Trophoblast cell (in vitro differentiated cells and primary cell): ENCODE data around the gene LASP1.
A peak's percentile ranks its signal among the peaks of the same experiment; 100 is the strongest.

Experiments used
- DNase-seq, 2 donors: peaks; one replicate each; pipeline ENCODE4 v3.0.0-alpha.2; 2016
- H2AFZ ChIP-seq: 2 replicates; pipeline ENCODE4 v1.6.1; 2013; ENCODE audit warnings: low read length, moderate library complexity, mild to moderate bottlenecking; ENCODE audit not compliant: insufficient read depth, poor library complexity
- H2AK5ac ChIP-seq: 2 replicates; pipeline ENCODE4 v1.6.1; 2013; ENCODE audit warnings: mild to moderate bottlenecking, low read length
- H2BK120ac ChIP-seq: 2 replicates; pipeline ENCODE4 v1.6.1; 2013; ENCODE audit warnings: low read length, mild to moderate bottlenecking, moderate library complexity; ENCODE audit not compliant: insufficient read depth, poor library complexity
- H2BK12ac ChIP-seq: 2 replicates; pipeline ENCODE4 v1.6.1; 2013; ENCODE audit warnings: mild to moderate bottlenecking, low read length, moderate library complexity
- H2BK5ac ChIP-seq: 2 replicates; pipeline ENCODE4 v1.6.1; 2013; ENCODE audit warnings: low read length, low read depth, moderate library complexity, mild to moderate bottlenecking; ENCODE audit not compliant: poor library complexity
- H3K14ac ChIP-seq: 2 replicates; pipeline ENCODE4 v1.6.1; 2013; ENCODE audit warnings: mild to moderate bottlenecking, low read length
- H3K18ac ChIP-seq: 2 replicates; pipeline ENCODE4 v1.6.1; 2013; ENCODE audit warnings: mild to moderate bottlenecking, low read length
- H3K23ac ChIP-seq: 2 replicates; pipeline ENCODE4 v1.6.1; 2013; ENCODE audit warnings: low read length
- H3K27ac ChIP-seq: 2 replicates; pipeline ENCODE4 v1.5.1; 2013; ENCODE audit warnings: low read depth, mild to moderate bottlenecking, inconsistent platforms, low read length, moderate library complexity
- H3K27me3 ChIP-seq: 2 replicates; pipeline ENCODE4 v1.6.1; 2013; ENCODE audit warnings: inconsistent platforms, mild to moderate bottlenecking, low read length, moderate library complexity; ENCODE audit not compliant: insufficient read depth
- H3K36me3 ChIP-seq, 2 experiments: 1 replicate in 1 of 2; 2 replicates in 1 of 2; pipeline ENCODE4 v1.6.1; 2013; ENCODE audit warnings: low read length in 2 of 2, mild to moderate bottlenecking in 2 of 2, moderate library complexity in 1 of 2; ENCODE audit not compliant: insufficient read depth in 2 of 2, control insufficient read depth in 1 of 2
- H3K4ac ChIP-seq: 2 replicates; pipeline ENCODE4 v1.6.1; 2013; ENCODE audit warnings: low read depth, mild to moderate bottlenecking, low read length, moderate library complexity
- H3K4me1 ChIP-seq, 2 experiments: 1 replicate in 1 of 2; 2 replicates in 1 of 2; pipeline ENCODE4 v1.6.1; 2013; ENCODE audit warnings: low read length in 2 of 2, mild to moderate bottlenecking in 2 of 2, moderate library complexity in 1 of 2; ENCODE audit not compliant: insufficient read depth in 2 of 2, control insufficient read depth in 1 of 2
- H3K4me2 ChIP-seq: 2 replicates; pipeline ENCODE4 v1.6.1; 2013; ENCODE audit warnings: inconsistent platforms, mild to moderate bottlenecking, low read length, moderate library complexity
- H3K4me3 ChIP-seq: 2 replicates; pipeline ENCODE4 v1.5.1; 2013; ENCODE audit warnings: mild to moderate bottlenecking, low read depth, low read length, inconsistent platforms
- H3K79me1 ChIP-seq: one replicate; pipeline ENCODE4 v1.6.1; 2013; ENCODE audit warnings: low read length
- H3K79me2 ChIP-seq: 2 replicates; pipeline ENCODE4 v1.6.1; 2013; ENCODE audit warnings: low read length, mild to moderate bottlenecking; ENCODE audit not compliant: control insufficient read depth, insufficient read depth, poor library complexity
- H3K9ac ChIP-seq: 2 replicates; pipeline ENCODE4 v1.6.1; 2013; ENCODE audit warnings: mild to moderate bottlenecking, low read length
- H3K9me3 ChIP-seq: 2 replicates; pipeline ENCODE4 v1.6.1; 2013; ENCODE audit warnings: low read depth, mild to moderate bottlenecking, control low read depth, inconsistent platforms, low read length; ENCODE audit not compliant: insufficient read depth
- H4K12ac ChIP-seq: 2 replicates; pipeline ENCODE4 v1.6.1; 2013; ENCODE audit warnings: low read depth, mild to moderate bottlenecking, low read length, moderate library complexity
- H4K8ac ChIP-seq: 2 replicates; pipeline ENCODE4 v1.6.1; 2013; ENCODE audit warnings: low read depth, mild to moderate bottlenecking, low read length, moderate library complexity
- H4K91ac ChIP-seq: one replicate; pipeline ENCODE4 v1.6.1; 2013; ENCODE audit warnings: low read depth, mild to moderate bottlenecking, low read length, moderate library complexity
- WGBS: extraction: QIAGEN DNeasy Blood & Tissue Kit; methylation state at CpG from one replicate; pipeline ENCODE4 v1.1.7; 2013; ENCODE audit warnings: missing lambda C conversion rate; ENCODE audit not compliant: insufficient read length, insufficient coverage; ENCODE audit errors: extremely low coverage; 5-methylcytosine and 5-hydroxymethylcytosine counted together

Gene LASP1

DNA sequence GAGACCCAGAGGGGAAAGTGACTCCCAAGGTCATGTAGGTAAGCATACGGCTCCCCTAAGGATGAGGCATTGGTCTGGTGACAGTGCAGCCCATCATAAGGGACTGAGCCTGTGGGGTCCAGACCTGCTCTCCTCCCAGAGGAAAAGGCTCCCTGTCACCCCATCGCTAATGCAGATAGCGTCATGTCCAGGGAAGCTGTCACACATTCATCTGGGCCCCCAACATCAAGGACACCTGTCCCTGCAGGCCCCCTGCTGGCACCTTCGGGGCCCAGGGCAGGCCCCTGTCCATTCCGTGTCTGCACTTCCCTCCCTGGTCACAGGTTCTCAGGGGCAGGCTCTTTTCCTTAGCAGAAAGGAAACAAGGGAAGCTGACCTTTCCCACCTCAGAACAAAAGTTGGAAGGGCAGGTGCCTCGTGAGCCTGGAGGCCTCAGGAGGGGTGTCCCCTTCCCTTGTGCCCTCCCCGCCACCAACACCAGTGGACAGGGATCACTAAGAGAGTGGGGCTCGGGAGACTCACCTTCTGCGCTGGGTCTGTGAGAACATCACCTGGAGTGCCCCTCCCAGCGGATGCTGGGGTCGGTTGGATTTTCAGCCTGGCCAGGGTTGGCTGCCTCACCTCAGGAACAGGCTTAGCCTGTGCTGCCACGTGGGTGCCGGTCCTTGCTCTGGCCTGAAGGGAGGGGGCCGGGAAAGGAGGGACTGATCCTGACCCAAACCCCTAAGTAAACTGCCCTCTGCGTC is 38.2 kb downstream of the LASP1 start:
- H2AK5ac ChIP-seq, result no peak overlapping the region
- peak overlapping the region; percentile 4 for H3K4me3 ChIP-seq
- H3K27me3 ChIP-seq, result no peaks in the 10 kb centered on the region
- H2BK12ac ChIP-seq, result no peak overlapping the region
- peak overlapping the region; percentile 6 for H2AFZ ChIP-seq
- peaks cover 48 to 54% of the 10 kb centered on the region in 2 experiments for H3K36me3 ChIP-seq
- H3K9ac ChIP-seq, result no peak overlapping the region
- no peak overlapping the region for H3K4me2 ChIP-seq
- no peak overlapping the region for H2BK5ac ChIP-seq
- H3K9me3 ChIP-seq, result no peaks in the 10 kb centered on the region
- H3K79me2 ChIP-seq, result no peaks in the 10 kb centered on the region
- peak overlapping the region; percentile 45 for H3K14ac ChIP-seq
- H3K79me1 ChIP-seq, result peaks cover 5% of the 10 kb centered on the region
- no peak overlapping the region for H4K12ac ChIP-seq
- WGBS, result no CpG with 5 or more reads among the region's 15 CpGs
- H3K18ac ChIP-seq, result peak overlapping the region; percentile 55
- peaks cover 13 to 17% of the 10 kb centered on the region in 2 experiments for H3K4me1 ChIP-seq
- no peak overlapping the region for H4K91ac ChIP-seq
- H3K23ac ChIP-seq, result no peak overlapping the region
- peak overlapping the region; percentile 28 for H3K4ac ChIP-seq
- H3K27ac ChIP-seq, result no peak overlapping the region
- no peak overlapping the region for H2BK120ac ChIP-seq
- no peak for DNase-seq
- no peak overlapping the region for H4K8ac ChIP-seq

- WGBS, result no CpG with 5 or more reads among the region's 8 CpGs
- Histone ChIP-seq H2AFZ (peak overlapping the region; percentile 6), H2BK5ac (no peak overlapping the region), H2BK12ac (no peak overlapping the region), H2AK5ac (no peak overlapping the region), H3K4me2 (no peak overlapping the region), H4K12ac (no peak overlapping the region), H3K27ac (peak overlapping the region; percentile 6), H3K4me3 (peak overlapping the region; percentile 47), H4K91ac (no peak overlapping the region), H3K27me3 (no peaks in the 10 kb centered on the region), H2BK120ac (no peak overlapping the region), H4K8ac (no peak overlapping the region), H3K23ac (no peak overlapping the region), H3K4ac (peak overlapping the region; percentile 28), H3K9me3 (no peaks in the 10 kb centered on the region), H3K18ac (peak overlapping the region; percentile 55), H3K14ac (peak overlapping the region; percentile 45), H3K4me1 (peaks cover 13 to 17% of the 10 kb centered on the region in 2 experiments), H3K9ac (peak overlapping the region; percentile 14), H3K79me1 (peaks cover 5% of the 10 kb centered on the region), H3K79me2 (no peaks in the 10 kb centered on the region), H3K36me3 (peaks cover 48 to 53% of the 10 kb centered on the region in 2 experiments)
- no peak for DNase-seq
Measured at GRCh38 chr17:38908676-38909181, 38.9 kb downstream of the LASP1 start.

GRCh38 chr17:38910325-38910724 is 40.5 kb downstream of the LASP1 start:
- no peak overlapping the region for H3K14ac ChIP-seq
- H4K91ac ChIP-seq, result no peak overlapping the region
- H3K9ac ChIP-seq, result no peak overlapping the region
- no peak overlapping the region for H3K18ac ChIP-seq
- H2BK5ac ChIP-seq, result no peak overlapping the region
- no peak overlapping the region for H3K4ac ChIP-seq
- H3K23ac ChIP-seq, result no peak overlapping the region
- peaks cover 15 to 24% of the 10 kb centered on the region in 2 experiments for H3K4me1 ChIP-seq
- no peaks in the 10 kb centered on the region for H3K79me2 ChIP-seq
- H3K9me3 ChIP-seq, result no peaks in the 10 kb centered on the region
- DNase-seq, result no peak
- H4K8ac ChIP-seq, result no peak overlapping the region
- no peak overlapping the region for H2BK120ac ChIP-seq
- H3K79me1 ChIP-seq, result peaks cover 5% of the 10 kb centered on the region
- H3K4me2 ChIP-seq, result no peak overlapping the region
- no peak overlapping the region for H3K27ac ChIP-seq
- H4K12ac ChIP-seq, result no peak overlapping the region
- peaks cover 61 to 67% of the 10 kb centered on the region in 2 experiments for H3K36me3 ChIP-seq
- H3K27me3 ChIP-seq, result no peaks in the 10 kb centered on the region
- H2BK12ac ChIP-seq, result no peak overlapping the region
- no peak overlapping the region for H2AFZ ChIP-seq
- WGBS, result no CpG with 5 or more reads among the region's 5 CpGs
- H2AK5ac ChIP-seq, result no peak overlapping the region
- no peak overlapping the region for H3K4me3 ChIP-seq

- Histone ChIP-seq H3K4ac (no peak overlapping the region), H3K4me3 (no peak overlapping the region), H3K79me1 (peaks cover 5% of the 10 kb centered on the region), H3K4me2 (no peak overlapping the region), H3K4me1 (peaks cover 18 to 25% of the 10 kb centered on the region in 2 experiments), H3K9ac (no peak overlapping the region), H3K18ac (no peak overlapping the region), H3K27me3 (no peaks in the 10 kb centered on the region), H2BK120ac (no peak overlapping the region), H3K79me2 (no peaks in the 10 kb centered on the region), H2BK5ac (no peak overlapping the region), H3K9me3 (no peaks in the 10 kb centered on the region), H3K36me3 (peaks cover 69 to 76% of the 10 kb centered on the region in 2 experiments), H2AFZ (no peak overlapping the region), H2AK5ac (no peak overlapping the region), H4K8ac (no peak overlapping the region), H2BK12ac (no peak overlapping the region), H3K23ac (no peak overlapping the region), H4K91ac (no peak overlapping the region), H3K14ac (no peak overlapping the region), H3K27ac (no peak overlapping the region), H4K12ac (no peak overlapping the region)
- WGBS, result no CpG with 5 or more reads among the region's 10 CpGs
- no peak for DNase-seq
Measured at GRCh38 chr17:38911081-38911730, 41.3 kb downstream of the LASP1 start.
